Measurements from ENCODE around the gene FHOD3. TPM values are rescaled to one million over a fixed set of nuclear protein-coding genes. Genes with fewer than 3 reads are reported as not detected.

FHOD3 gene
- total and polyA plus RNA-seq, 2 of the 8 experiments (the other 6 are each of a cell fraction or from before 2014, with no cell fraction given) = 9.7 to 10.5 TPM

DNA sequence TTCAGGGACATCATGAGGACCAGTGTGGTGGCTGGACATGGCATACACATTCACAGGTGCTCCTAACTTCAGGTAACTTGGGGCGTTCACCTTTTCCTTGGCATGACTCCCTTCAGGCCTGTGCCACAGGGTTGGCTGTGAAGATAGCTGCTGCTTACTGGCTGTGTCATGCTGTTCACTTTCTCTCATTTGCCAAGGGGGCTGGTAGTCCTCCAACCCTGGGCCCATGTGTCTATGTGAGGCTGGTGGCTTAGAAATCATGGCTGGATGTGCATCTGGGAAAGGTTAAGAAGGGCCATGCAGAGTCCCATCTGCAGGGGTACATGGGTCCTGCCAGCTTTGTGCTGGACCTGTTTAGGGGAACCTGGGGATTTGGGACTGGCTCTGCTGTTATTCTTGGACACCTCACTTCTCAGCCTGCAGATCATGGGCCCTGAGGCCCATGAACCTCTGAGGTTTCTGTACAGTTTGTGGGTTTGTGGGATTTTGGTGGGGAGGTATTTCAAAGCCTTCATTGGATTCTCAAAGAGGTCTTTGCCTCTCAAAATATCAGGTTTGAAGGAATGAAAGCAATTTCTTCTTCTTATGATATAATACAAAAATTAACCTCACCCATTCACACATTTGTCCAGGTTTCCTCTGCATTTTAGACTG is 62.9 kb downstream of the FHOD3 start (continued):
- TF ChIP-seq, protein P1, sequence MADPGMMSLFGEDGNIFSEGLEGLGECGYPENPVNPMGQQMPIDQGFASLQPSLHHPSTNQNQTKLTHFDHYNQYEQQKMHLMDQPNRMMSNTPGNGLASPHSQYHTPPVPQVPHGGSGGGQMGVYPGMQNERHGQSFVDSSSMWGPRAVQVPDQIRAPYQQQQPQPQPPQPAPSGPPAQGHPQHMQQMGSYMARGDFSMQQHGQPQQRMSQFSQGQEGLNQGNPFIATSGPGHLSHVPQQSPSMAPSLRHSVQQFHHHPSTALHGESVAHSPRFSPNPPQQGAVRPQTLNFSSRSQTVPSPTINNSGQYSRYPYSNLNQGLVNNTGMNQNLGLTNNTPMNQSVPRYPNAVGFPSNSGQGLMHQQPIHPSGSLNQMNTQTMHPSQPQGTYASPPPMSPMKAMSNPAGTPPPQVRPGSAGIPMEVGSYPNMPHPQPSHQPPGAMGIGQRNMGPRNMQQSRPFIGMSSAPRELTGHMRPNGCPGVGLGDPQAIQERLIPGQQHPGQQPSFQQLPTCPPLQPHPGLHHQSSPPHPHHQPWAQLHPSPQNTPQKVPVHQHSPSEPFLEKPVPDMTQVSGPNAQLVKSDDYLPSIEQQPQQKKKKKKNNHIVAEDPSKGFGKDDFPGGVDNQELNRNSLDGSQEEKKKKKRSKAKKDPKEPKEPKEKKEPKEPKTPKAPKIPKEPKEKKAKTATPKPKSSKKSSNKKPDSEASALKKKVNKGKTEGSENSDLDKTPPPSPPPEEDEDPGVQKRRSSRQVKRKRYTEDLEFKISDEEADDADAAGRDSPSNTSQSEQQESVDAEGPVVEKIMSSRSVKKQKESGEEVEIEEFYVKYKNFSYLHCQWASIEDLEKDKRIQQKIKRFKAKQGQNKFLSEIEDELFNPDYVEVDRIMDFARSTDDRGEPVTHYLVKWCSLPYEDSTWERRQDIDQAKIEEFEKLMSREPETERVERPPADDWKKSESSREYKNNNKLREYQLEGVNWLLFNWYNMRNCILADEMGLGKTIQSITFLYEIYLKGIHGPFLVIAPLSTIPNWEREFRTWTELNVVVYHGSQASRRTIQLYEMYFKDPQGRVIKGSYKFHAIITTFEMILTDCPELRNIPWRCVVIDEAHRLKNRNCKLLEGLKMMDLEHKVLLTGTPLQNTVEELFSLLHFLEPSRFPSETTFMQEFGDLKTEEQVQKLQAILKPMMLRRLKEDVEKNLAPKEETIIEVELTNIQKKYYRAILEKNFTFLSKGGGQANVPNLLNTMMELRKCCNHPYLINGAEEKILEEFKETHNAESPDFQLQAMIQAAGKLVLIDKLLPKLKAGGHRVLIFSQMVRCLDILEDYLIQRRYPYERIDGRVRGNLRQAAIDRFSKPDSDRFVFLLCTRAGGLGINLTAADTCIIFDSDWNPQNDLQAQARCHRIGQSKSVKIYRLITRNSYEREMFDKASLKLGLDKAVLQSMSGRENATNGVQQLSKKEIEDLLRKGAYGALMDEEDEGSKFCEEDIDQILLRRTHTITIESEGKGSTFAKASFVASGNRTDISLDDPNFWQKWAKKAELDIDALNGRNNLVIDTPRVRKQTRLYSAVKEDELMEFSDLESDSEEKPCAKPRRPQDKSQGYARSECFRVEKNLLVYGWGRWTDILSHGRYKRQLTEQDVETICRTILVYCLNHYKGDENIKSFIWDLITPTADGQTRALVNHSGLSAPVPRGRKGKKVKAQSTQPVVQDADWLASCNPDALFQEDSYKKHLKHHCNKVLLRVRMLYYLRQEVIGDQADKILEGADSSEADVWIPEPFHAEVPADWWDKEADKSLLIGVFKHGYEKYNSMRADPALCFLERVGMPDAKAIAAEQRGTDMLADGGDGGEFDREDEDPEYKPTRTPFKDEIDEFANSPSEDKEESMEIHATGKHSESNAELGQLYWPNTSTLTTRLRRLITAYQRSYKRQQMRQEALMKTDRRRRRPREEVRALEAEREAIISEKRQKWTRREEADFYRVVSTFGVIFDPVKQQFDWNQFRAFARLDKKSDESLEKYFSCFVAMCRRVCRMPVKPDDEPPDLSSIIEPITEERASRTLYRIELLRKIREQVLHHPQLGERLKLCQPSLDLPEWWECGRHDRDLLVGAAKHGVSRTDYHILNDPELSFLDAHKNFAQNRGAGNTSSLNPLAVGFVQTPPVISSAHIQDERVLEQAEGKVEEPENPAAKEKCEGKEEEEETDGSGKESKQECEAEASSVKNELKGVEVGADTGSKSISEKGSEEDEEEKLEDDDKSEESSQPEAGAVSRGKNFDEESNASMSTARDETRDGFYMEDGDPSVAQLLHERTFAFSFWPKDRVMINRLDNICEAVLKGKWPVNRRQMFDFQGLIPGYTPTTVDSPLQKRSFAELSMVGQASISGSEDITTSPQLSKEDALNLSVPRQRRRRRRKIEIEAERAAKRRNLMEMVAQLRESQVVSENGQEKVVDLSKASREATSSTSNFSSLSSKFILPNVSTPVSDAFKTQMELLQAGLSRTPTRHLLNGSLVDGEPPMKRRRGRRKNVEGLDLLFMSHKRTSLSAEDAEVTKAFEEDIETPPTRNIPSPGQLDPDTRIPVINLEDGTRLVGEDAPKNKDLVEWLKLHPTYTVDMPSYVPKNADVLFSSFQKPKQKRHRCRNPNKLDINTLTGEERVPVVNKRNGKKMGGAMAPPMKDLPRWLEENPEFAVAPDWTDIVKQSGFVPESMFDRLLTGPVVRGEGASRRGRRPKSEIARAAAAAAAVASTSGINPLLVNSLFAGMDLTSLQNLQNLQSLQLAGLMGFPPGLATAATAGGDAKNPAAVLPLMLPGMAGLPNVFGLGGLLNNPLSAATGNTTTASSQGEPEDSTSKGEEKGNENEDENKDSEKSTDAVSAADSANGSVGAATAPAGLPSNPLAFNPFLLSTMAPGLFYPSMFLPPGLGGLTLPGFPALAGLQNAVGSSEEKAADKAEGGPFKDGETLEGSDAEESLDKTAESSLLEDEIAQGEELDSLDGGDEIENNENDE (IDR thresholded peaks at IDR 0.05; ENCODE audit: insufficient replicate concordance, low read length) = no peak
- TF ChIP-seq CEBPB (IDR thresholded peaks at IDR 0.05; ENCODE audit: low read depth, low read length) (no peak), CTCF (IDR thresholded peaks at IDR 0.05; ENCODE audit: control extremely low read depth in 1 of 3, insufficient read depth in 1 of 3, low read depth in 1 of 3, low read length in 3 of 3) (no peak), RNF2 (IDR thresholded peaks at IDR 0.05; ENCODE audit: borderline replicate concordance, low read depth, low read length, missing control alignments, poor library complexity, severe bottlenecking) (no peak), ASH2L (IDR thresholded peaks at IDR 0.05; ENCODE audit: low read length) (no peak), SIRT6 (IDR thresholded peaks at IDR 0.05; ENCODE audit: low read length) (no peak), CHD2 (IDR thresholded peaks at IDR 0.05; ENCODE audit: low read length) (no peak), SP4 (IDR thresholded peaks at IDR 0.05; ENCODE audit: low read length) (no peak)
